Sigmoid colon (tissue), 7 donors: ENCODE results near the gene CDON. TPM values are rescaled to one million over a fixed set of nuclear protein-coding genes. Genes with fewer than 3 reads are reported as not detected.
A peak's percentile ranks its signal among the peaks of the same experiment; 100 is the strongest.

ENCODE experiments used
- DNase-seq: peaks from one replicate; pipeline ENCODE4 v3.0.0-alpha.2; 2019
- H3K27ac ChIP-seq, 4 donors: fragments of 200-600 bp; sonication (generic); one replicate each; pipeline ENCODE4 v1.5.1; 2016 to 2019; ENCODE audit warnings: mild to moderate bottlenecking in 1 of 4
- H3K27me3 ChIP-seq, 3 donors: fragments of 200-600 bp; sonication (generic); one replicate each; pipeline ENCODE4 v1.5.1; 2019; ENCODE audit warnings: mild to moderate bottlenecking in 1 of 3
- H3K36me3 ChIP-seq, 4 donors: fragments of 200-600 bp; sonication (generic); one replicate each; pipeline ENCODE4 v1.5.1; 2016 to 2019
- H3K4me1 ChIP-seq, 4 donors: fragments of 200-600 bp; sonication (generic); one replicate each; pipeline ENCODE4 v1.5.1; 2017 to 2019
- H3K4me3 ChIP-seq, 4 donors: fragments of 200-600 bp; sonication (generic); one replicate each; pipeline ENCODE4 v1.5.1; 2017 to 2019; ENCODE audit warnings: mild to moderate bottlenecking in 2 of 4, moderate library complexity in 1 of 4
- H3K9me3 ChIP-seq, 4 donors: fragments of 200-600 bp in 3 of 4; sonication (generic) in 3 of 4; one replicate each; pipeline versions ENCODE4 v1.5.1 to v1.6.1; 2013 to 2019
- CTCF ChIP-seq, 4 experiments: fragments of 450-650 bp in 3 of 4; fragments of 200-600 bp in 1 of 4; IDR thresholded peaks; one replicate each; pipeline ENCODE4 v1.5.1; 2016 to 2019; ENCODE audit warnings: antibody characterized with exemption in 4 of 4, mild to moderate bottlenecking in 3 of 4, moderate library complexity in 2 of 4
- EP300 ChIP-seq, 4 donors: sonication (generic); formaldehyde crosslinking; IDR thresholded peaks; one replicate each; pipeline ENCODE4 v1.6.1; 2017; ENCODE audit warnings: antibody characterized with exemption in 4 of 4
- POLR2A ChIP-seq, 2 donors: fragments of 450-650 bp; IDR thresholded peaks; one replicate each; pipeline ENCODE4 v1.6.1; 2016; ENCODE audit warnings: antibody characterized with exemption in 2 of 2, mild to moderate bottlenecking in 2 of 2, moderate library complexity in 2 of 2
- POLR2AphosphoS5 ChIP-seq, 4 donors: sonication (generic); formaldehyde crosslinking; IDR thresholded peaks; one replicate each; pipeline ENCODE4 v1.6.1; 2017; ENCODE audit warnings: antibody characterized with exemption in 4 of 4
- WGBS, 2 donors: extraction: QIAGEN DNeasy Blood & Tissue Kit; methylation state at CpG; one replicate each; pipeline ENCODE4 v1.1.7; 2013; 5-methylcytosine and 5-hydroxymethylcytosine counted together
- intact Hi-C: fragments of 100-400 bp; cut with DNase I; formaldehyde crosslinking; loops from one replicate; pipeline ENCODE4 v1.15.1; 2023
- polyA plus RNA-seq, 3 donors: library from polyadenylated mRNA; stranded (reverse); fragments of 200-250 nt; gene quantifications; one replicate each; pipeline ENCODE4 v1.2.3, GENCODE V29; 2013
- total RNA-seq, 4 donors: library from RNA; depleted of rRNA; stranded (reverse); fragments of >200 nt; gene quantifications; one replicate each; pipeline ENCODE4 v1.1.0, GENCODE V29; 2016
- donor health status: healthy with polysubstance abuse.
- donor health status: Bipolar disorder and iron deficiency.
- donor health status: healthy.

CDON gene
- total and polyA plus RNA-seq, 7 donors = under 0.01 to 88.1 (median 48.9) TPM

GRCh38 chr11:125956391-125957134 is 106.1 kb downstream of the CDON start:
- Histone ChIP-seq H3K4me1 (peaks cover 0 to 22% (median 20%) of the 10 kb centered on the region in 4 donors), H3K36me3 (peaks cover 12 to 59% (median 25%) of the 10 kb centered on the region in 4 donors), H3K4me3 (no peak overlapping the region), H3K27me3 (no peaks in the 10 kb centered on the region), H3K27ac (peak overlapping the region; percentile 20 to 58 (median 30)), H3K9me3 (no peaks in the 10 kb centered on the region)
- 81 to 85% methylated on average over 22 of the region's 22 CpGs for WGBS, 2 donors
- TF ChIP-seq POLR2AphosphoS5 (IDR thresholded peaks at IDR 0.05) (peak in 3 of 4 donors; percentile 16 to 31 (median 21)), EP300 (IDR thresholded peaks at IDR 0.05) (no peak), POLR2A (IDR thresholded peaks at IDR 0.05) (no peak), CTCF (IDR thresholded peaks at IDR 0.05) (no peak)
- peak; percentile 85 for DNase-seq
- intact Hi-C loops = no loop called here

GRCh38 chr11:125955856-125956255 is 106.8 kb downstream of the CDON start:
- peaks cover under 1 to 29% (median 27%) of the 10 kb centered on the region in 4 donors for H3K4me1 ChIP-seq
- TF ChIP-seq POLR2AphosphoS5 (IDR thresholded peaks at IDR 0.05) (no peak), EP300 (IDR thresholded peaks at IDR 0.05) (no peak), CTCF (IDR thresholded peaks at IDR 0.05) (no peak), POLR2A (IDR thresholded peaks at IDR 0.05) (no peak)
- H3K27me3 ChIP-seq = no peaks in the 10 kb centered on the region
- H3K36me3 ChIP-seq = peaks cover 5 to 52% (median 18%) of the 10 kb centered on the region in 4 donors
- 86 to 92% methylated on average over 2 of the region's 2 CpGs for WGBS, 2 donors
- H3K4me3 ChIP-seq = no peak overlapping the region
- no peaks in the 10 kb centered on the region for H3K9me3 ChIP-seq
- DNase-seq = no peak
- intact Hi-C loops = no loop called here
- H3K27ac ChIP-seq = peak overlapping the region; percentile 20 to 58 (median 30)

- Histone ChIP-seq H3K27me3 (no peaks in the 10 kb centered on the region), H3K4me3 (no peak overlapping the region), H3K27ac (peak overlapping the region in 2 of 4 donors; percentile 20 to 58), H3K36me3 (peaks cover 0 to 45% (median 11%) of the 10 kb centered on the region in 4 donors), H3K4me1 (peaks cover 2 to 36% (median 32%) of the 10 kb centered on the region in 4 donors), H3K9me3 (no peaks in the 10 kb centered on the region)
- 92 to 93% methylated on average over 15 of the region's 15 CpGs for WGBS, 2 donors
- no peak for DNase-seq
- TF ChIP-seq EP300 (IDR thresholded peaks at IDR 0.05) = no peak
- no peak for TF ChIP-seq POLR2AphosphoS5 (IDR thresholded peaks at IDR 0.05)
- TF ChIP-seq CTCF (IDR thresholded peaks at IDR 0.05) = no peak
- TF ChIP-seq POLR2A (IDR thresholded peaks at IDR 0.05) = no peak
- intact Hi-C loops = loop anchor here (5.0 kb wide), 1 partner anchor 67 kb away; no protein-coding TSS in a partner anchor
Measured at GRCh38 chr11:125954945-125955640, 107.6 kb downstream of the CDON start.

GRCh38 chr11:125954123-125954944 is 108.3 kb downstream of the CDON start:
- TF ChIP-seq CTCF (IDR thresholded peaks at IDR 0.05) (no peak), POLR2AphosphoS5 (IDR thresholded peaks at IDR 0.05) (no peak), EP300 (IDR thresholded peaks at IDR 0.05) (no peak), POLR2A (IDR thresholded peaks at IDR 0.05) (no peak)
- DNase-seq = no peak
- no peaks in the 10 kb centered on the region for H3K27me3 ChIP-seq
- no peaks in the 10 kb centered on the region for H3K9me3 ChIP-seq
- H3K36me3 ChIP-seq = peaks cover 0 to 37% (median 7%) of the 10 kb centered on the region in 4 donors
- no peak overlapping the region for H3K4me3 ChIP-seq
- WGBS, 2 donors = 90 to 94% methylated on average over 21 of the region's 21 CpGs
- no peak overlapping the region for H3K27ac ChIP-seq
- H3K4me1 ChIP-seq = peaks cover 2 to 36% (median 32%) of the 10 kb centered on the region in 4 donors
- intact Hi-C loops = loop anchor here (5.0 kb wide), 1 partner anchor 68 kb away; no protein-coding TSS in a partner anchor
